ENCODE results near the gene HJURP.

The HJURP gene

DNA sequence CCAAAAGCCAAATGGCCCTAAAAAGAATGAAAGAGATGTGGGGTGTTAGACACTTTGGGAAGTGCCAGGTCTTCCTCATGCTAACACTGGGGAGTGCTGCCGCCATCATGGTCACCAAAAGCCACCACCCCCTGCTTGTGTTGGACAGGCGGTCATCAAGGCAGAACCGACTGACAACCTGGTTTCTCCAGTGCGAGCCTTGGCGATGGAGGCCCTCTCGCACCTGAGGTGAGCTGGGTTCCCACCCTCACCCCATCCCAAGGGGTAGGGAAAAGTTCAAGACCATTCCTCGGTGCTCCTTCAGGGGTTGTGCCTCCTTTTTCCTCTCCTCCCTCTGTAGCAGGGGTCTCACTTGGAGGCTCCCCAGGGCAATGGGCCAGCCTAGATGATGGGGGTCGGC lies 42.6 kb downstream of the HJURP start:
- no peak for DNase-seq

DNA sequence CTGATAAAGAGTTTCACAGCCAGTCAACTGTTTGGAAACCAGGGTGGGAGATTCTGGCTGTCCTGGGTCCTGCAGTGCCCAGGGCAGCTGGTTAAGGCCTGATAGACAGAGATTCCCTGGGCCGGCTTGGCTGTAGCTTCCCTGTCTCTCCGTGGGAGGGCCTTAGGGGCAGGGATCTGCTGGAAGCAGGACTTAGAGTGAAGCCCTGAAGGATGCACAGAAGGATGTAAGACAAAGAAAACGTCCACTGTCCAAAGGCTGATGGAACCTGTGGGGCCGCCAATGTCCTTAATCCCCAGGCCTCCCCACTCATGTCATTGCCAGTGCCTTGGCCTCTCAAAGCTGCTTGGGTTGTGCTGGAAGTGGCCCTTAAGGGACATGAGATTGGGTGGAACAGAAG lies 43.2 kb downstream of the HJURP start:
- DNase-seq = no peak

DNA sequence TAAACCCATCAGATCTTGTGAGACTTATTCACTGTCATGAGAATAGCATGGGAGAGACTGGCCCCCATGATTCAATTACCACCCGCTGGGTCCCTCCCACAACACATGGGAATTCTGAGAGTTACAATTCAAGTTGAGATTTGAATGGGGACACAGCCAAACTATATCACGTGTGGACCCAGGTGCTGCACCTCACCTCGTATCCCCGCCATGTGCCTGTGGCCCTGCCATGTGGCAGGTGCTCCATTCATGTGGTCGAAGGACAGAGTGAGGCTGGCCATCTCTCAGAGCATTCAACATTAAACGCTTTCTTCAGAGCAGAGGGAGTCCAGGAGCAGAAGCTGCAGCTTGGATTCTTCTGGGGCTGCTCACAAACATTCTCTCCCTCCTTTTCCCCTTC lies 44.0 kb downstream of the HJURP start:
- DNase-seq = no peak

DNA sequence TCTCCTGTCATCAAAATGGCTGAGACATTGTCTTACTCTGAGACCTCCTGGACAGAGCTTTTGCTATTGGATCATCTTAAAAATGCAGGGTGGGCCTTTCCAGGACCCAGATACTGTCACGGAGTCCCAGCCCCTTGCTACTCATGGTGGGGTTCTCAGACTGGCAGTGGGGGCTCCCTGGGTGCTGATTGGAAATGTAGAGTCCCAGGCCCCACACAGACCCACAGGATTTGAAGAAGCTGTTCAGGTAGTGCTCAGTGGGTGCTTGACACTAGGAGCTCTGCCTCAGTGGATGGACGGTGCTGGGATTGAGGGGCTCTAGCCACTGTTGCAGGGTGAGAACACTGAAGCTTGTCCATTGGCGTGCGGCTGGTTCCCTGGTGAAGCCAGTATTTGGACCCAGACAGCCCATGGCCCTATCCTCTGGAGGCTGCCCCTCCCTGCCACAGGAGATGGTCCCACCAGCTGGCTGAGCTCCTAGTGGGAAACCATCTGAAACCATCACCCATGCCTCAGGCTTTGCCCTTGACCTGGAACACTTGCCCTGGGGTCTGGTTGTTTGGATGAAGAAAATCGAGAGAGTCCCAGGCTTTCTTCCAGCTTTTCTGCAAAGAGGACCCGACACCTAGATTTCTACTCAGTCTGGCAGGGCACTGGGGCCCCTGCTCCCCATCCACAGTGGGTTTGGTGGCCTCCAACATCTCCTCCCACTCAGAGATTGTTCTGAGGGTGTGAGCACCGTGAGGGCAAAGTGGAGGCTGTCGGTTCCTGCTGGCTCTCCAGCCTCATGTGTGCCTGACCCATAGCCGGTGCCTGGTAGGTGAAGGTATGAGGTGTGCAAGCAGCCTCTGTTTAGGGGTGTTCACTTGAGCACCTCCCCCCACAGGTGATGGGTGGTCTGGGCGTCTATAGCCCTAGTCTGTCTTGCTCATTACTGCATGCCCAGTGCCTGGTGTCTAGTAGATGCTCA lies 46.1 kb downstream of the HJURP start:
- no peak for DNase-seq

DNA sequence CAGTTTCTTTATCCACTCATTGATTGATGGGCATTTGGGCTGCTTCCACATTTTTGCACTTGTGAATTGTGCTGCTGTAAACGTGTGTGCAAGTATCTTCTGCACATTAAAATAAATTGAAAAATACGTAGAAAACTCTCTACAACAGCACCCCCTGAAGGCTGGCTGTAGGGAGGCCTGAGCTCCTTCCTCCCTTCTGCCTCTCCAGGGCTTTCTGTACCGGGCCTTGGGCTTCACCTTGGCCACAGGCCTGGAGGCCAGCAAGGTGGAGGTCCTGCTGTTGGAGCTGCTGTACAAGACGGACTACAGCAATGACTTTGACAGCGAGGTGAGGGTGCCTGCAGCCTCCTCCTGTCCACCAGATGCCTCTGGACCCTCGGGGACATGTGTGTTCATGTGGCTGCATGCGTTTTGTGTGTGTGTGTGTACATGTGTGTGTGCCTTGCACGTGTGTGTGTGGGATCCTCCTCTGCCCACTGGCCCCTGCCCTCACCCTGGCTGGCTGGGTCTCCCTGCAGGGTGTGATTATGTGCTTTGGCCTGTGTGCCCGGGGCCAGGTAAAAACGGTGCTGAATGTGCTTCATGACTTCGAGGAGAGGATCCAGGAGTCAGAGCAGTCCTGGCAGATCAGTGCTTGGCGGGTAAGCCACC lies 47.0 kb downstream of the HJURP start:
- no peak for DNase-seq

DNA sequence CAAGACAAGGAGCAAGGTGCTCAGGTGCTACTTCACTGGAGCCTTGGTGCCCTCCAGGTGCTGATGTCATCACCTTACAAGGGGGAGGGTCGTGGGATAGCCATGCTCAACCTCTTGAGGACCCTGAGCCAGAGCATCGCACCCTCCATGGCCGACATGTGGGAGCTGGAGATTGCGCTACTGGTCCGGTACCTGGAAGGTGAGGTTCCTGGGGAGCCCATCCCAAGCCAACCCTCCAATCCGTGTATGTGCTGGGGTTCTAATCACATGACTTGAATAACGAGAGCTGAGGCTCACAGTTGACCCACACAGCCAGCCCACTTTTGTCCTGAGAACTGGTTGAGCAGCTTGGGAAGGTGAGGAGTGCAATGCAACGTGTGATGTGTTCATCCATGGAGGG lies 50.3 kb downstream of the HJURP start:
- DNase-seq = no peak

DNA sequence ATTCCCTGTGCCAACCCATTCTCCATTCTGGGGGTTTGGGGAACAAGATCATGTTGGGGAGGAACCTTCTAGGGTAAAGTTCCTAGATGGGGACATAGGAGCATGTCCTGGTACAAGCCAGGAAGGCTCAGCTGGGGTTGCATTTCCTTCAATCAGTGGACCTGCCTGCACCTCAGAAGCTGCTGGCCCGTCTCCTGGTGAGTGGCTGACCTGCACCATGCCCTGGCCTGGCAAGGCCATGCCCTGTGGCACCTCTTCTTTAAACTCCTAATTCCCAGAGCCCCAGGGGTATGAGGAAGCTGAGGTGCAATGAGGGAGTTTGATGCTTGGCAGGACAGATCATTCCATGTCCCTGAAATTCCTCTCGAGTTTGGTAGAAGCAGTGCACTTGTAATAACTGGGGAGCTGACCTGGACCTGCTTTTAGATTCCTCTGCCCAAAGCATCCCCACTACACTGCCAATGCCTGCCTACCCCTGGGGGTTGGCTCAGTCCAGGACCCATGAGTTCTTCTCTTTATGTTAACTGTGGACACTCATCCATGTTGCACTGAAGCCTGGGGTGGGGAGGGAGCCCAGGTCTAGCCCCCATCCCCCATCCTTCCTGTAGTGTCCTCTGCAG lies 50.9 kb downstream of the HJURP start:
- DNase-seq = no peak

DNA sequence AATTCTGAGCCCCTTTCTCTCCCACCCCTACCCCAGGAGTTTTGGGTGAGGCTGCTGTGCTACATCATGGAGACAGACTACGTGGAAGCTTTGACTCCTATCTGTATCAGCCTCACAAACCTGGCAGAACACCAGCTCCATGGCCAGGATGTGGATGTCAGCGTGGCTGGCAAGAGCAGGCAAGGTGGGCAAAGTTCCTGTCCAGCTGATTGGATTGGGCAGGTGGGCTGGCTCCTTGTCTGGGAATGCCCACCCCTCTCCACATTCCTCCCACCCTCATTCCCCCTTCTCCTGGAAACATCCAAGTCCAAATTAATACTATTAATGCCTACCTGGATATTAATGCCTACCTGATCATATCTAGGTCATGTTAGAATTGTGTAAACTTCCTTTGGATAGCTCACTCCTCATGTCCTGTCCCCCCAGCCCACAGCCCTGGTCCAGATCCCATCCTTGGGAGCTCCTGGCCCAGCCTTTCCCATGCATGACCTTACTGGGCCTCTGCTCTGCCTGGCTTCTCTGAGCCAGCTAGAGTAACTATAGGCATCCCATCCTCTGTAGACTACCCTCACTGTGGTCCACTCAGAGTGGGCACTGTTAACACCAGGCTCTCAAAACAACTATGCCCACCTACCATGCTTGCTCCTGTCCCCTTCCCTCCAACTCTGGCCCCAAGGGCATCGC lies 52.1 kb downstream of the HJURP start:
- no peak for DNase-seq

DNA sequence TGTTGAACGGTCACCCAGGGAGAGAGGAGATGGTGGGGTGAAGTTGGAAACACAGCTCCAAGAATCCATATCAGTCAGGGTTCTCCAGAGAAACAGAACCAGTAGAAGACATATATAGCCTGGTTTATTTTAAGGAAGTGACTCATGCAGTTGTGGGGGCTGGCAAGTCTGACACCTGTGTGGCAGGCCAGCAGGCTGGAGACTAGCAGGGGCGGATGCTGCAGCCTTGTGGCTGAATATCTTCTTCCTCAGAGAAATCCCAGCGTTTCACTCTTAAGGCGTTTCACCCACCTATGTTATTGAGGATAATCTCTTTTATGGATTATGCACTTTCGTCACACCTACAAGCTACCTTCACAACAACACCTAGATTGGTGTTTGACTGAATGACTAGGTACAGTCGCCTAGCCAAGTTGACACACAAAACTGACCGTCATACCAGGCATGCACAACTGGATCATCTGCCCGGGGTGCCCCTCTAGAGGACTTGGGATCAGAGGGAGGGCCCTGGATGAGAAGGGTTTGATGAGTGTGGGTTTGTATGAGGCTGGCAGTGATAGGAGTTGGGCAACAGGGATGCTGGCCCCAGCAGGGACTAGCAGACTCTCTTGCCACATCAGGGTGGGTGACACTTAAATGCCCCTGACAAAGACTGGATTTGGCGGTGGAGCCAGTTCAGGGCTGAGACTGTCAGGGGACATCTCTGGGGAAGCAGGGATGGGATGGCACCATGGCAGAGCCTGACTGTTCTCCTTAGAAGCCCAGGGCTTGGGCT lies 52.8 kb downstream of the HJURP start:
- no peak for DNase-seq

DNA sequence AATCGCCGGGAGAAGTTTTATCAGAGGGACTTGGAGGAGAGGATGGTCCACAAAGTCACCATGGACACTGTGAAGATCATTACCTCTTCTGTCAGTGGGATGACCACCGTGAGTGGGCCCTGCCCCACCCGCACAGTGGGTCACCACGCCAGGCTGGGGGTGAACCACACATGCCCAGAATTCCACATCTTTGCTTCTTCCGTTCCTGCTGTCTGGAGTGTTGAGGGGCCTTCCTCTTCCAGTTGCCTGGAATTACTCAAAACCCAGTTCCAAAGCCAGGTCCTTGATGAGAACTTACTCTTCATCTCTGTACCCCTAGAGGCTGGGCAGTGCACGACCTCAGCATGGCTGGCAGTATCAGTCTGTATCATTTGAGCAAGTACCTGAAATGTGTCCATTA lies 54.1 kb downstream of the HJURP start:
- DNase-seq = no peak

DNA sequence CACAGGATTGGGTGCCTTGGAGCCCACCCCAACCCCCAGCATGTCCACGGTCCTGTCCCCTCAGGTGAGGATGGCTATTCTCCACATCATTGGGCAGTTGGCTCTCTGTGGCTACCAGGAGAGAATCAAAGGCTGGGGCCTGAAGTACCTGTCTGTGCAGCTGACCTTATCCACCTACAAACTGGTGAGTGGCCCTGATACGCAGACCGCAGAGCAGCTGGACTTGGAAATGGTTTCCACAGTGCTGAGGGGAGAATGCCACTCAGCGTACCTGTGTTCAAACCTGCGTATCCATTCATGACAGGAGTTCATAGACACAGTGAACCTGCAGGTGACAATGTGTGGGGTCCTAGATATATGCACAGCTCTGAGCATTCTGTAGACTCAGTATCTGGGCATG lies 54.6 kb downstream of the HJURP start:
- DNase-seq = no peak

DNA sequence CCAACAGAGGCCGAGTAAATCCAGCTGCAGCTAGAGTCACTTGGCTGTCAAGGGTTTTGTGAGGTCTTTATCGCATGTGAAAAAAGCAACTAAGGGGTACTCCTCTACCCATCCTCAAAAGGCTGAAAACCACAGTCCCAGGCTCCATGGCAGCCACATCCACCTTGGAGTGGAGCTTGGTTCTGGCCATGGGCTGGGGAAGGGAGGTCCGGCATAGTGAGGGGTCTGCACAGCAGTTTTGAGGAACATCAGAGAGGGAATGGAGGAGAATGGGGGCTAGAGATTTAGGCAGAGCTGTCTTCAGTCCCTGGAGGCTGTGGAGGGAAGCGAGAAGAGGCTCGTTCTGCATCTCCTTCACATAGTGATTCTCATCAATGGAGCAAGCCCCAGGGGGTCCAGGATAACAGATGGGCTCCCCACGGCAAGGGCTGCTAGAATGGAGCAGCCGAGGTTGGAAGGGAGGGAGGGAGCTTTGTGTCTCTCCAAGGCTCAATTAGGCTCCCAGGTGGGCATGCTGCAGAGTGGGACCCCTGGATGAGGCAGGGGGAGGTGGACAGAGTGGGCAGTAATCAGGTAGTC lies 55.2 kb downstream of the HJURP start:
- no peak for DNase-seq

DNA sequence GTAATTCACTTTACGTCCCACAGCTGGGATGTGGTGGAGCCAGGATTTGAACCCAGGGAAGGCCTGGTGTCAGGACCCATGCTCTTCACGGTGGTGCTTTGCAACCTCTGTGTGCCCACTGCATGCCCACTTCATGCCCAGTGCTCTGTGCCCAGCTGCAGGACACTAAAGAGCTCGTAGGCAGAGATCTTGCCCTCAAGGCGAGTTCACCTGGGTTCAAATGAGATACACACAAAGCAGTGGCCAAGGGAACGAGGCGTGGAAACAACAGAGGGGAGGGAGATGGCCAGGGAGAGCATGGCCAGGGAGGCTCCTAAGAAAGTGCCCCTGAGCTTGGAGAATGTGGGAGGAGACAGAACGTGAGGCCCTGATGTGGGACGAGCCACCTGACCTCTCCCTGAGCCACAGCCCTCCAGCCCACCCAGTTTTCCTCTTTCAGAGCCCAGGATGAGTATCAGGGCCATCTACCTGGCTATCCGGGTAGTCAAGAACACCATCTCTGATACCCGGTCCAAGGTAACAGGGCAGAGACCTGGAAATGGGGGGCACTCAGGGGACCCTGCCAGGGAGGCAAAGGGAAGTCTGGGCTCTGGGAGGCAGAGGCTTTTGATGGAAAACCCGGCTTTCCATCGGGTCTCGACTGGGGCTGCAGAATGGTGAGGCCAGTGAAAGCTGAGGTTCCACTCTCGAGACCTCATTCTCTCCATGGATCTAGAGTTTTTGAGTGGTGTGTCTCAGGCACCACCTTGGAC lies 55.8 kb downstream of the HJURP start:
- DNase-seq = no peak

DNA sequence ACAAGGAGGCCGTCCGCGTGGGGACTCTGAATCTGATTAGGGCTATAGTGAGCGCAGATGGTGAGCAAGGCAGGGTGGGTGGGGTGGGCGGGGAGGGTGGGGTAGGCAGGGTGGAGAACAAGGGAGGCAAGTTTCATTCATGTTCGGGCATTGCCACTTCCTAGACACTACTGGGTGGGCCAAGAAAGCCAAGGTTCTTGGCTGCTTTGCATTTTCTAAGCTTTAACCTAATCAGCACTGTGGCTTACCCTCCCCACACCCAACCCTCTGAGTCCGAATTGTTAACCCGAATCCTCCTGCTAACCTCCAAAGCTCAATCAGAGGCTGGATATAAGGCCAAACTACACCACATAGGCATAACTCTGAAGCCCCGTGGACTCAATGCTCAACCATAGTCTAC lies 58.1 kb downstream of the HJURP start:
- DNase-seq = no peak

DNA sequence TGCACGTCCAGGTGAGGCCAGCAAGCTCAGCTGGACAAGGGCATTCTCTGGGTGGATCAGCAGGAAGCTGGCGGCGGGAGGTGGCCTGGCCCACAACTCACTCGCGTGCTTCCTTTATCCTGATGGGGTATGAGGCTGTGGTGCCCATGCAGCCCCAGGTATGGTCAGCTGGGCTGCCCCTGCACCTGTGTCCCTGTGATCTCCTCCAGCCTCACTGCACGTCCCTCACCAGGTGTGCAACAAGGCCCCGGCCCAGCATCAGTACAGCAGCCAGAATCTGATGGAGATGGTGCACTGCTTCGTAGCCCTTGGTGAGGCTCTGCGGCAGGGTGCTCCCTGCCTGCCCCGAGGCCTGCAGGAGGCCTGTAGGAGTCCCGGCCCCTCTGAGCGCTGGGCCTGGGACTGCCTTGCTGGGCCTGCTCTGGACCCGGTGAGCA lies 58.6 kb downstream of the HJURP start:
- no peak for DNase-seq

DNA sequence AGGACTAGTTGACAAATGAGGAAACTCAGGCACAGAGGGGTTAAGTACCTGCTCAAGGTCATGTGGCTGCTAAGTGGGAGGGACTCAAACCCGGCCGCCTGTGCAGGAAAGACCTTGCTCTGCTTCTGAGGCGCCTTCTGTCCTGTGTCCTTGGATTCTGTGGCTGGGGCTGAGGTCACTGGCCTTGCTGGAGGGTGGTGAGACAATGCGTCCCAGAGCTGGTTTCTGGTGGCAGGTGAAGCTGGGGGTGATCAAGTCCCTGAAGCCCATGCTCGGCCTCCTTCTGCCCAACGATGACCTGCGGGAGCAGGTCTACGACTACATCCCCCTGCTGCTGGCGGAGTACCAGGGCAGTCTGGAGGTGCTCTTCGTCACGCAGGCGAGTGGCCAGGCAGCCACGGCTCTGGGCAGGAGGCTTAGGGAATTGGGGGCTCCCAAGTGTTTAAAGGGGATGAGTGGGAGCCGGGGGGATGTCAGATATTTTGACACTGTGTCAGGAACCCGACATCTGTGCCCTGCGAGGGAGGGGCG lies 60.1 kb downstream of the HJURP start:
- no peak for DNase-seq

DNA sequence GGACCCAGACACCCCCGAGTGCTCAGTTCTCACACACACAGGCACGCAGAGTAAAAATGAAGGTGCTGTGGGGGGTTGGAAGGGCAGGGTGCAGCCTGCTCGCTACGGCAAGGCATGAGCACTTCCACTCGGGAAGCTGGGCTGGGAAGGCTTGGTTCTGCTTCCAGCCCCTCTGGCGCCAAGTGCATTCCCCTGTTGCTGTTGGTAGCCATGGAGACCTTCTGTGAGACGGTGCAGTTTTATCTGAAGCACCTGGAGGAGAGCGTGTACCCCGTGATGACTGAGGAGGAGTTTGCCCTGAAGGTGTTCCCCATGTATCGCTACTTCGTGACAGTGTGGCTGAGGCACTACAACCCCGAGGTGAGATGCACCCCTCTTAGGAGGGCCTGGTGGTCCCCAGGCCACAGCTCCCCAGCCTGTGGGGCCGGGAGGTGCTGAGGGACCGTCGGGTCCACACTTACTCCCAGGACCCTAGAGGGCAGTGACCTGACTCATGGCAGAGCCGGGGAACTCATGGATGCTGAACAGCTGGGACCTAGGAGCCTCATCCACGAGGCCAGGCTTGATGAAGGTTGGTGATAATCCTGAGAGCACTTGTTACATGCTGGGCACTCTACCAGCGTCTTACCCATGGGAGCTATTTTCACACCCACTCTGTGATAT lies 60.7 kb downstream of the HJURP start:
- DNase-seq = peak; percentile 81

DNA sequence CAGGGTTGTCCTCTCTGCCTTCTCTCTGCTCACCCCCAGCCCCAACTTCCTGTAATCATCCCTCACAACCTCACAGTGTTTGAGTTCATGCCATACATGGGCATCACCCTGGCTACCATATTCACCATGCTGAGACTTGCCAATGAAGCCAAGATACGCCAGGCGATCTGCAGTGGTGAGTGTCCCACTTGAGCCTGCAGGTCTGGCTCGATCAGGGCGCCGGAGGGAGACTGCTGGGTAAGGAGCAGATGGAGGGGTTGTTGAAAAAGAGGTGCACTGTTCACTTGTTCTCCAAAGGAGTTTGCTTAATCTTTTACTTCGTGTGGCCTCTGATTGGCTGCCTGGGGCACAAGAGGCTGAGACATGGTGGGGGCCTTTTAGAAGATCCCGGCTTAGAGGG lies 61.6 kb downstream of the HJURP start:
- no peak for DNase-seq

DNA sequence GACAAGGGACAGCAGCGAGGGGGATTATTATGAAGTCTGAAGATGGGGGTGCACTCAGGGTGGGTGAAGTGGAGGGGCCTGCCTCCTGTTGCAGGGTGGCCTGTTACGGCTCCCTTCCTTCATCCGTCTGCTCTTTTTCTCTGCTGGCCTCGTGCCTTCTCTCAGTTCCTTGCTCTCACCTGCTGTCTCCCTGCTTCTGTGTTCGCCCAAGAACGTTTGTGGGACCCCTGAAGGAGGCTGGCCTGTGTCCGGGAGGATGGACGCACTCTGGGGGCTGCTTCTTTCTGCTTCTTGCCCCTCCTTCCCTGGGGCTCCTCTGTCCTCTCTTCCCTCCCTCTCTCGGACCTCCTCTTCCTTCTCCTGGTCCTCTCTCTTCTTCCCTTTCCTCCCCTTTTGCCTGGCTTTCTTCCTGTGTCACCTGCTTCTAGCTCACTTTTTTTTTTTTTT lies 62.4 kb downstream of the HJURP start:
- no peak for DNase-seq

DNA sequence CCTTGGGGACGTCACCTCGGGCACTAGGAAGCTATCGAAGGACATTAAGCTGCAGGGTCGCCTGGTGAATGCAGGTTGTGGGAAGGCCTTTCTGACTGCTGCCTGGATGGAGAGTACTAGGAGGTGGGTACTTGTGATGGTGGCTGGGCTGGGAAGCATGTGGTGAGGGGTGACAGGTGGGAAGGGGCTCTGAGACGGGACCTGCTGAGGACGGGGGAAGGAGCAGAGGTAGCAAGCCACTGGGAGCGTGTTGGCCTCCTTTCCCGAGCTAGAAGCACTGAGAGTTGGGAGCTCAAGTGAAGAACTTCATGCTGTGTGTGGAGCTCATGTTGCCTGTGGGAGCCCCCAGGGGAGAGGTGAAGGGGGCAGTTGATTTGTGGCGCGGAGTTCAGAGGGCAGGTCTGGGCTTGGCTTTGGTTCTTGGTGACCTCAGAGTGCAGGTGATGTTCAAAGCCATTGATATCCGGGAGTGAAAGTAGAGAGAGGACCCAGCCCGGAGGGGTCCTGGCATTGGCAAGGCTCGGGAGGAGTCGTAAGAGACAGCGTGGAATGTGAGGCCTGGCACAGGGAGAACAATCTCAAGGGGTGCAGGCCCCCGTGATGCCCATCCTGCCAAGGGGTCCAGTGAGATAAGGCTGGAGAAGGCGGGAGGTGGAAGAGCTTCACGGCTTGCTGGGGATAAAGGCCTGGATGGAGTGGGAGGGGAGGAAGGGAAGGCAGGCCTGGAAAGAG lies 63.0 kb downstream of the HJURP start:
- no peak for DNase-seq

Measured in DMS79 (cell line).